Placental epithelial cell (primary cell): Measurements from ENCODE around the gene PIANP. TPM values are rescaled to one million over a fixed set of nuclear protein-coding genes. Genes with fewer than 3 reads are reported as not detected.

Experiments
- small RNA-seq: library from RNA; depleted of rRNA; stranded (forward); fragments of <200 nt; gene quantifications from one replicate; pipeline ENCODE3, GENCODE V24; 2012
- total RNA-seq: library from RNA; depleted of rRNA; stranded (reverse); fragments of >200 nt; gene quantifications from 2 replicates; pipeline ENCODE4 v1.2.3, GENCODE V29; 2012

Gene PIANP, protein sequence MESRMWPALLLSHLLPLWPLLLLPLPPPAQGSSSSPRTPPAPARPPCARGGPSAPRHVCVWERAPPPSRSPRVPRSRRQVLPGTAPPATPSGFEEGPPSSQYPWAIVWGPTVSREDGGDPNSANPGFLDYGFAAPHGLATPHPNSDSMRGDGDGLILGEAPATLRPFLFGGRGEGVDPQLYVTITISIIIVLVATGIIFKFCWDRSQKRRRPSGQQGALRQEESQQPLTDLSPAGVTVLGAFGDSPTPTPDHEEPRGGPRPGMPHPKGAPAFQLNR
- not detected in 2 replicates for total RNA-seq

DNA sequence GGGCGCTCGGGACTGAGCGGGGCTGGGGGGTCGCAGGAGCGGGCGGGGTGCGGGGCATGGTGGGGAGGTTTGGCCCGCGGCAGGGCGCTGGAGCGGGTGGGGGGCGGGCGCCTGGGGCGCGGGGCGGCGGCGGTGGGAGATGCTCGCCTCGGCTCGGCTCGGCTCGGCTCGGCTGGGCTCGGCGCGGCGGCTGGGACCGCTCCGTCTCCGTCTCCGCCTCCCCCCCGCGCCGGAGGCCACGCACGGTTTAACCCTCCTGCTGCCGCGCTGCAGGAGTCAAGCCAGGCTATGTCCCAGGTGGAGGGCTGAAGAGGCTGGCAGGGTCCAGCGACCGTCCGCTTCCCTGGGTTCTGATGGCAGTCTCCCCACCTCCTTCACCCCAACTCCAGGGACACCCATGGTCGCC lies at the start of gene PIANP:
PIANP (minus strand) TSS at position 170 of the 406 bp plus-strand sequence. CDS start 2,754 bp downstream, outside the sequence.

DNA sequence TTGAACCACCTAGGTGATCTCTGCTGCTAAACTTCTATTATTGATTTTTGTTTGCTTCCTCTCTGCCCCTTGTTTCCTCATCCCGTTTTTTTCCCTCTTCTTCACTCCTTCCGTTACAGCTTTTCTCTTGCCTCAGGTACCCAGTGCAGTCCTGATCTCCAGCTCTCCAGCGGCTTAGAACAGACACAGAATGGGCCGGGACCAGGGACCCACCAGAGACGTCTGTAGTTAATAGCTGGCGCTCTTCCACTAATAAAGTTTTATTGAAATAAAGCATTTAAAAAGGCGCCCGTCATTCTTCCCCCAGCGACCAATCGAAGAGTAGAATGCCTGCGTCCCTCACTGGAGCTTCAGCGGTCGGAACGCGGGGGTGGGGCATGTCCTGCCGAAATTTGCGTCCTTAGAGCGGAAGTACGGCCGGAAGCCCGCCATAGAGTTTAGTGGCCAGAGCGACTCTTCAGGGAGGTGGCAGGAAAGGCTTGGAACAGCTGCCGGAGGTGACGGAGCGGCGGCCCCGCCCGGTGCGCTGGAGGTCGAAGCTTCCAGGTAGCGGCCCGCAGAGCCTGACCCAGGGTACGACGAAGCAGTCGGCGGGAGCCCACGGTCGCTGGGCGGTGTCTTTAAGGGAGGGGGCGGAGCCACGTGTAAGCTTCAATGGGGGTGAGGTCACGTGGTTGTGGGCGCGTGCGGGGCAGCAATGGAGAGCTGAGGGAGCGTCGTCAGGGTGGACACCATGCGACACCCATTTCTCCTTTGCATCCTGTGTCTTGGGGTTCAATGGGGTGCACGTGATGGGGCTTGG lies 23.2 kb upstream of the PIANP start, which contains the start of gene COPS7A:
COPS7A (plus strand) TSS at position 440 of the 802 bp plus-strand sequence. CDS start 611 bp downstream, outside the sequence.

DNA sequence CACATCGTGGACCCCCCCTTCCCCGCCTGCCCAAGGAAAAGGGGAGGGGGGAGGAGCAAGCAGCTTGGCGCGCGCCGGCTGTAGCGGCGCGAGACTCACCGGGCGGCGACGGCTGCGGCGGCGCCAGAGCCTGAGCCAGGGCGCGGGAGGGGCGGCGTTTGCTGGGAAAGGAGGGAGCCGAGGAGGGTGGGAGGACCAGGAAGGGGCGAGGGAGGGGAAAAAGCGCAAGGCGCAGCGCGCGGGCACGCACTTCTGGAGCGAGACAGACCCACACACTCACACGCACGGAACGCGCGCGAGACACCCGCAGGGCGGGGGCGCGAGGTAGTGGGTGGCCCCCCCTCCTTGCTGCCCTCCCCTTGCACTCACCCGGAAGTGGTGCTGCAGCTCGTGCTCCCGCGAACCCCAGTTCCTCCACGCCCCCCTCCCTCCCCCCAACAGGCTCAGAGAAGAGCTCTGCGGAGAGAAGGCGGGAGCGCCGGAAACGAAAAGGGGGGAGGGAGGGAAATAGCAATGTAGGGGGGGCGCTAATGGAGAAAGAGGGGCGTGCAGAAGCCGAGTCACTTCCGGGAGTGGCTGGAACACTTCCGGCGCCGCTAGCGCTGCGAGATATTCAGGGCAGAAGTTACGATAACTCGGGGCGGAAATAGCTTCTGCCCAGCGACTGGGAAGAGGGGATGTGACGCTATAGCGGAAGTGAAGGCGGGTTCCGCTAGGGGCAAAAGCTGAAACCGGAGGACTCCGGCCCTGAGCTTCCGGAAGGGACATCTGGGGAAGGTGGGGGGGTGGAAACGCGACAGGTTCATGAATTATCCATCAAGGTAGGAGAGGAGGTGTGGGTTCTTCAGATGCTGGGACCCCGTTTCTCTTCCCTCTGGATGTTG lies 11.4 kb downstream of the PIANP start, which contains the start of gene ZNF384:
ZNF384 (minus strand) TSS at position 377 of the 884 bp plus-strand sequence. CDS start 9,855 bp downstream, outside the sequence.

DNA sequence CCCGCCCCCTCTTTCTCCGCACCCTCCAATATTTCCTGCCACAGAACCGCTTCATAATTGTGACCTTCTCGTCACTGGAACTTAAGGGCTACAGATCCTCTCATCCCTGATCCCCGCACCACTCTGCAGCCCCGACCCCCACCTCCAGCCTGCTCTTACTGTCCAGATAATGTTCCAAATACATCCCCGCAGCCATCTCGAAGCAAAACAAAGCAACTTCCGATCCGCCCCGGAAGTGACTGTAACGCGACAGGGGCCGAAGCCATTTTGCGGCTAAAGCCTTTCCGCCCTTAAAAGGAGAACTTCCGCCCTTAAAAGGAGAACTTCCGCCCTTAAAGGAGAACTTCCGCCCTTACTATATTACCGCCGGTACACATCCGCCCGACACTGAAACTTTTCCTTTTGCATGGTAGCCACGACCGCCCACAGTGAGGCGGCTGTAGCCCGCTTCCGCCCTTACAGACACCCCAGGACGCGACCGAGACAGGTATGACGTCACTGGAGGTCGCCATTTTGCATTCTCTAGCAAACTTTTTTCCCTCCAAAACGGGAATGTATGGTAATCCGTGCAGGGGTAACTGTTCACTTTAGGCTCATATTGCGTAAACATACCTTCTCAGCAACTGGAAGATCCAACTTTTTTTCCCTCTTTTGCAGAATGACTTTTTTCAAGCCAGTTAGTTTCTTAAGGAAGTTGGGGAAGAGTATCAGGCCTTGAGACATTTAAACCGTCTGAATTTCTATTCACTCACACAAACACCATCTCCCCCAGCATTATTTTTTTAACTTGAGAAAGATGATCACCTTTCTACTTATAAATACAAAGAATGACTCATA lies 37.5 kb downstream of the PIANP start, which contains the start of gene ING4:
ING4 (minus strand) TSS at position 214 of the 837 bp plus-strand sequence; CDS start at position 196, 18 bp downstream.

GRCh38 chr12:6647083-6647604 lies 53.5 kb downstream of the PIANP start, which contains the start of gene ACRBP:
ACRBP (minus strand) TSS chr12:6647432; CDS start chr12:6647366, 66 bp downstream.

Small RNA genes lying within 50 kb of the gene (small RNA-seq; reads per million reads assigned to genes)
- gene RNU6-781P: not detected

Other genes starting within 250 kb of the PIANP start
- 5.5 and 9.8 TPM in 2 replicates for gene TAPBPL, start 248.8 kb downstream of the PIANP start, total RNA-seq
- gene VAMP1, start 230.1 kb downstream of the PIANP start, total RNA-seq: 5.1 and 9.5 TPM in 2 replicates
- gene MRPL51, start 207.6 kb downstream of the PIANP start, total RNA-seq: 90.7 and 115 TPM in 2 replicates
- 34.5 and 62.5 TPM in 2 replicates for gene NCAPD2, start 206.7 kb downstream of the PIANP start, total RNA-seq
- 6,495 and 11,041 TPM in 2 replicates for gene GAPDH, start 166.3 kb downstream of the PIANP start, total RNA-seq
- 7.1 and 8.9 TPM in 2 replicates for gene IFFO1, start 144.8 kb downstream of the PIANP start, total RNA-seq
- 17.7 and 35.0 TPM in 2 replicates for gene NOP2, start 132.5 kb downstream of the PIANP start, total RNA-seq
- gene CHD4, start 93.4 kb downstream of the PIANP start, total RNA-seq: 221 and 313 TPM in 2 replicates
- 5.1 and 10.7 TPM in 2 replicates for gene LPAR5, start 64.9 kb downstream of the PIANP start, total RNA-seq
- gene ACRBP, start 53.4 kb downstream of the PIANP start, total RNA-seq: 1.6 TPM in 1 of 2 replicates, not detected in the other
- 47.9 and 81.7 TPM in 2 replicates for gene ING4, start 37.7 kb downstream of the PIANP start, total RNA-seq
- gene ZNF384, start 11.4 kb downstream of the PIANP start, total RNA-seq: 29.2 and 29.8 TPM in 2 replicates
- gene COPS7A, start 23.2 kb upstream of the PIANP start, total RNA-seq: 48.4 and 50.3 TPM in 2 replicates
- 117 and 212 TPM in 2 replicates for gene MLF2, start 52.3 kb upstream of the PIANP start, total RNA-seq
- gene PTMS, start 65.5 kb upstream of the PIANP start, total RNA-seq: 70.4 and 99.3 TPM in 2 replicates
- 0.11 and 0.39 TPM in 2 replicates for gene LAG3, start 71.7 kb upstream of the PIANP start, total RNA-seq
- 0.98 and 1.2 TPM in 2 replicates for gene CD4, start 88.7 kb upstream of the PIANP start, total RNA-seq
- gene GPR162, start 121.0 kb upstream of the PIANP start, total RNA-seq: 0.11 and 3.1 TPM in 2 replicates
- 47.1 and 86.8 TPM in 2 replicates for gene P3H3, start 127.6 kb upstream of the PIANP start, total RNA-seq
- 0.65 and 3.1 TPM in 2 replicates for gene GNB3, start 140.1 kb upstream of the PIANP start, total RNA-seq
- gene CDCA3, start 150.5 kb upstream of the PIANP start, total RNA-seq: 7.9 and 13.8 TPM in 2 replicates
- gene USP5, start 151.3 kb upstream of the PIANP start, total RNA-seq: 69.5 and 126 TPM in 2 replicates
- gene TPI1, start 166.7 kb upstream of the PIANP start, total RNA-seq: 461 and 897 TPM in 2 replicates
- gene SPSB2, start 172.5 kb upstream of the PIANP start, total RNA-seq: 8.8 and 12.6 TPM in 2 replicates
- gene LRRC23, start 204.0 kb upstream of the PIANP start, total RNA-seq: 8.2 and 21.6 TPM in 2 replicates
- gene ENO2, start 213.8 kb upstream of the PIANP start, total RNA-seq: 0.76 and 1.6 TPM in 2 replicates
- 12.7 and 23.2 TPM in 2 replicates for gene ATN1, start 227.1 kb upstream of the PIANP start, total RNA-seq
- gene RNU7-1, start 243.0 kb upstream of the PIANP start, total RNA-seq: not detected in 2 replicates
- gene C12orf57, start 243.2 kb upstream of the PIANP start, total RNA-seq: 72.8 and 133 TPM in 2 replicates